Measurements from ENCODE around the gene SHE.

The SHE gene

GRCh38 chr1:154442006-154442740 lies 60.0 kb downstream of the SHE start:
- DNase-seq = no peak

- no peak for DNase-seq
Observed at GRCh38 chr1:154441241-154441888, 60.8 kb downstream of the SHE start.

GRCh38 chr1:154440036-154440804 lies 62.0 kb downstream of the SHE start:
- DNase-seq = no peak

GRCh38 chr1:154436433-154436832 lies 65.8 kb downstream of the SHE start:
- no peak for DNase-seq

GRCh38 chr1:154435599-154436200 lies 66.5 kb downstream of the SHE start:
- no peak for DNase-seq

- no peak for DNase-seq
Observed at GRCh38 chr1:154434346-154435085, 67.7 kb downstream of the SHE start.

- DNase-seq = no peak
Observed at GRCh38 chr1:154433161-154433764, 68.9 kb downstream of the SHE start.

GRCh38 chr1:154431586-154432373 lies 70.4 kb downstream of the SHE start:
- no peak for DNase-seq

- no peak for DNase-seq
Observed at GRCh38 chr1:154430903-154431302, 71.3 kb downstream of the SHE start.

GRCh38 chr1:154429841-154430611 lies 72.2 kb downstream of the SHE start:
- no peak for DNase-seq
